NAMALWA (cell line): ENCODE data around the gene CP.
"Not testable (repeated sequence)": the region's sequence is repeated elsewhere in the genome, so short reads cannot be mapped to it uniquely, and the experiment has no call there.

Experiments
- DNase-seq: peaks from one replicate; pipeline ENCODE4 v3.0.0-alpha.2; 2015; ENCODE audit warnings: low spot score

Gene CP

DNA sequence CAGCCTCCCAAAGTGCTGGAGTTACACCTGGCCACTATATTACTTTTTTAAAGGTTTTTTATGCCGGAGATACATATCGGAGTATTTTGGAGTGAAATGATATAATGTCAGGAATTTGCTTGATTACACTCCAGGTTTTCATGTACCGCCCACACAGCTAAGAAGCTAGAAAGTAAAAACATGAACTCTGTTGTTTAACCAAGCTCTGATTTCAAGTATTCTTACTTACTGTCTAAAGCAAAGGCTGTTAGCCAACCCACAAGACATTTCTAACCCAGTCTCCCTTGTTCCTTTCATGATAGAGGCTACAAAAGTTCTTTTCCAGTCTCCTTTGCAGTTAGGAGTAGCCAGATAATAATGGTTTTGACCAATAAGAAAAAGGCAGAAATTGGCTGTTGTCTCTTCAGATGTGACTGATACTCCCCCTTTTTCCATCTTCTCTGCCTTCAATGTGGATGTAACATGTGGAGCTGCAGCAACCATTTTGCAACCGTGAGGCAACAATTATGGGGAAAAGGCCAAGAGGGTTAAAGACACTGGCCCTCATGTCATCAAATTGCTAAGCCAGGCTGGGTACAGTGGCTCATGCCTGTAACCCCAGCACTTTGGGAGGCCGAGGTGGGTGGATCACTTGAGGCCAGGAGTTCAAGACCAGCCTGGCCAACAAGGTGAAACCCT, 6.1 kb upstream of the CP start:
- DNase-seq = no peak

DNA sequence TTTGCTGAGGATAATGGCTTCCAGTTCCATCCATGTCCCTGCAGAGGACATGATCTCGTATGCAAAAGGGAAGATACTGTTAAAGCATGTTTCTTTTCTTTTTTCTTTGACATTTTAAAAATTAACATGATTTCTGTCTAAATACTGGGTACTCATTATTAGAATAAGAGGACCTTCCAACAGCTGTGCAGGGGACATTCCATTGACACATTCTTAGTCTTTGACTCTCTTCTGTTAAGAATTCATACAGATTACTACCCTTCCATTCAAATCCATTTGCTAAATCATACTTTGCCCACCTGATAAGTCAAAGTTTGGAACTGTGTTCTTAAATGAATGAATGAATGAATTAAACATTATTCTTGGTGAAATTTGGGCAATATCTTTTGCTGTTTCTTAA, 5.1 kb upstream of the CP start:
- no peak for DNase-seq

DNA sequence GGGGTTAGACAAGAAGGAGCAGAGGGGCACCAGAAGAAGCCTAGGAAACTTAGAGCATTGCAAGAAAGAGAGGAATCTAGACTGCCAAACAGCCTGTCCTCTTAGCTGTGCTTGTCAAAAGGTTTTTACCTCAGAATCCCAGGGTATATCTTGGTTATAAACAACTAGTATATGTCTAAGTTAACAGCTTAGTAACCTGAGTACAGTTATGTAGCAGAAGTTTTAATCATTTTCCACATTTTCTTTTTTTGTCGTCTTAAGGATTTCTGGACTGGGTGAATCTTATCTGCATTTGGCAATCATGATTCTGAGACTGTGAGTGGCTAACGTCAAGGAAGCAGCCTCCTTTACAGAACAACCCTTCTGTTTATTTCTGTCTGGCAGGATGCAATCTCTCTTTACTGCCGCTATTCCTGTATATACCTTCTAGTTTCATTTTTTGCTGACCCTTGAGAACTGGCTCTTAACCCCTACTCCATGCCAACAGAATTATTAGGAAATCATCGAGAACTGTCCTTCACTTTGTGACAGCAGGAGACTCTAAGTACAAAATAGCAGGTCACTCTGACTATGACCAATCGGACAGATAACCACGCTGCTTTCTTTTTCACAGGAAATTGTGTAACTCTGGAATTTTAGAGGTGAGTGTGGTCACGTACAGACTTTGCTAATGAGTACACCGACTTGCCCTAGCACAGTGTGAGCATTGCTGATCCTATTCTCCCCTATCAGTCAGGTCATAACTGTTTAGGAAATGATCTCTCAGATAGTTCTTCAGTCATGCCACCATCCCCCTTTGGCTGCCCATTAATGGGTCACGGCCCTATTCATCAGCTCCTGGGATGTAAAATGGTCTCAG, 3.3 kb upstream of the CP start:
- DNase-seq = peak; percentile 28

DNA sequence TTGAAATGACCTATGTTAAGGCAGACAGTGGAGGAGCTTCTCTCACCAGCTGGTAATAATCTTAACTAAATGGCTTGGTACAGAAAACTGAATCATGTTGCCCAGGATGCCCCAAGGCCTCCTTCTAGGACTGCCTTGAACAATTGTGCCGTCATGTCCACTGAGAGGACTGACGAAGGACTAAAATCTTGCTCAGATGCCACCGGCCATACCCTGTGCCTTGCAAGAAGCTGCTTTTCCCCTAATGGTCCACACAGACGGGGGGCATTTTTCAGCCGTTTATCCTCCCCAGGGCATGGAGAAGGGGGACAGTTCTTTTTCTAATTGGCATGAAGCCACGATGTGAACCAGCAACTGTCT, 1.8 kb upstream of the CP start:
- no peak for DNase-seq

DNA sequence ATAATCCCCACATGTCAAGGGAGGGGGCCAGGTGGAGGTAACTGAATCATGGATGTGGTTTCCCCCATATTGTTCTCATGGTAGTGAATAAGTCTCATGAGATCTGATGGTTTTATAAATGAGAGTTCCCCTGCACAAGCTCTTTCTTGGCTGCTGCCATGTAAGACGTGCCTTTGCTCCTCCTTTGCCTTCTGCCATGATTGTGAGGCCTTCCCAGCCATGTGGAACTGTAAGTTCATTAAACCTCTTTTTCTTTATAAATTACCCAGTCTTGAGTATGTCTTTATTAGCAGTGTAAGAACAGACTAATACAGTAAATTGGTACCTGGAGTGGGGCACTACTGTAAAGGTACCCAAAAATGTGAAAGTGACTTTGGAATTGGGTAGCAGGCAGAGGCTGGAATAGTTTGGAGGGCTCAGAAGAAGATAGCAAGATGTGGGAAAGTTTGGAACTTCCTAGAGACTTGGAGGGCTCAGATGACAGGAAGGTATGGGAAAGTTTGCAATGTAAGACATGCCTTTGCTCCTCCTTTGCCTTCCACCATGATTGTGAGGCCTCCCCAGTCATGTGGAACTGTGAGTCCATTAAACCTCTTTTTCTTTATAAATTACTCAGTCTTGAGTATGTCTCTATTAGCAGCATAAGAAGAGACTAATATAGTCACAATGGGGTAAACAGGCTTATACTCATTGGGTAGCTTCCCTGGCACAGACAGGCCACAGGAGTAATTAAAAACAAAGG, 2.1 kb downstream of the CP start:
- DNase-seq = not testable (repeated sequence)

DNA sequence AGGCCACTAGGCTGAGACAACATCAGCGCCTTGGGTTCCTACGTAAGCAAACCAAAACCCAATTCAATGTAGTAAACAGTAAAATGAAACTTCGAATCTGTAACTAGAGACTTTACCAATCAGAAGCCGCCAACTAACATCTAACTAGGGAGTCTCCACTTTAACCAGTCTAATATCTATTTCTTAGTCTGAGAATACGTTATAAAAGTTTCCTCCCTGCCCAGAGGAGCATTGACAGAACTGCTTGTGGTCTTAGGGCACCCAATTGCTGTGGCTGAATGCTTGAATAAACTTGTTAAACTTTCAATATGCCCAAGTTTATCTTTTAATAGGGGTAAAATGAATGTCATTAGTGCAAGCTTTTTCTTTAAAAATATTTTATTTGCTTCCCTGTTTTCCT, 4.3 kb downstream of the CP start:
- DNase-seq = no peak

DNA sequence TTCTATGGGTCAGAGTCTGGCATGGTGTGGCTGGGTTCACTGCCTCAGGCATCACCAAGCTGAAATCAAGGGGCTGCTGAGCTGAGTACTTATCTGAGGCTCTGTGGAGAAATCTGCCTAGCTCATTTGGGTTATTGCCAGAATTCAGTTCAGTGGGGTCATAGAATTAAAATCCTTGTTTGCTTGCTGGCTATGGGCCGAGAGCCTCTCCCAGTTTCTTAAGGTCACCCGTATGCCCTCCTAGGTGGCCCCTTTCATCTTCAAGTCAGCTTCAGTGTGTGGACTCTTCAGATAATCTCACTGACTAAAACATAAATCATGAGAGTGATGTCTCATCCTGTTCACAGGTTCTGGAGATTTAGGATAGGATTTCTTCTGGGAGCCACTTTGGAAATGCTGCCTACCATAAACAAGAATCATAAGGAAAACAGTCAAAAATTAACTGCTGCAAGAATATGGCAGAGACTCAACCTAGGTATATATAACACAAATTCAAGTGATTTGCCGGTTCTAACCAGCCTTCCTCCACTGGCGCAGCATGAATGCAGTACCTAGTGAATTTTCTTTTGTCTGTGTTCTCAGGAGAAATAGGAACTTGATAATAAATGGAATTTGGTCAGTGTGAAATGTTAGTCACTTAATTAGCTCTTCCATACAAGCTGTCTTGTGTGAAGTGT, 5.3 kb downstream of the CP start:
- DNase-seq = no peak

DNA sequence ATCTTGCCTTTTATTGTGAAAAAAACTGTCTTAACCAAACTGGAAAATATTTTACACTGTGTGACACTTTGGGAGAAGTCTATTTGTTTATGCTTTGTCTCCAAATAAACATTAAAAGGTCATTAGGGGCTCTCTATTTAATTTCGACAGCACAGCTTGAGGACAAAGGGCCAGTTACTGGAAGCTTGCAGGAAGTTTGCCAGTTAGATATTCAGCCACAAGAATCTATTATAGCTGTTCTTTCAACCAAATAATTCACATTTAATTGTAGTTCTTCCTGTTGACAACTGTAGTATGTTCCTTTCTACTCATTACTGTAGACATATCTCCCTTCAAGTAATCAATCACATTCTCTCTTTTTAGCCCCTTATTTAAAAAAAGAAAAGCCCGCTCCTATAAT, 6.1 kb downstream of the CP start:
- no peak for DNase-seq

DNA sequence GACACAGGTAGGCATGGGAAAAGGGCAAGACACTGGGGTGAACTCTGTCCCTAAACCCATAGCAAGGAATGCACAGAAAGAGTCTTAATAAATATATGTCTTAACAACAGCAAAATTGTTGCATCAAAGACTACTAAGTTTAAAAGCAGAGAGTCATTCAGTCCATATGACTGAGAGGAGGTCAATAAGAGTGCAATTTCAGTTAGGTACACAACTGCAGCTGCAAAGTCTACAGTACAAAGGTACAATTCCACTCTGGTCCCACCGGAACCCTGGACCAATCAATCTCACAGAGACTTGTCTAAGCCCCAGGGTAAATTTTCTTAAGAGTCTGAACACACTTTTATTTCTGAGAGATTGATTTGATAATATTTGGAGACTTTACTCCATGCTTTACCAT, 6.9 kb downstream of the CP start:
- DNase-seq = no peak

DNA sequence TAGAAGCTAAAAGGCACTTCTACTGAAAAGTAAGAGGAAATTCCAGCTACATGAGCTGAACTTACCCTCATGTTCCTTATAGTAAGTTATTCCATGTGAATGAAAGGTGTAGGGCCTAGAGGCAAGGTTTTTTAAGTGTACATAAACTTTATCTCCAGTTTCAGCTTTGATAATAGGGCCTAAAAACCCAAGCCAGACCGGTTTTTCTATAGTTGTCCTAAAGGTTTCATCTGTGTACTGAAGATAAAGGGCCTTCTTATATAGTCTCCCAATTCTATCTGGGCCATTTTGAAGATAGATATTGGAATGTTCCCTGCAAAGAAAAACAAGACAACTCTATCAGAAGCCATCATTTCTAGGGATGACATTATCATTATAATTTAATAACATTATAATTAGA, 9.2 kb downstream of the CP start:
- DNase-seq = no peak

DNA sequence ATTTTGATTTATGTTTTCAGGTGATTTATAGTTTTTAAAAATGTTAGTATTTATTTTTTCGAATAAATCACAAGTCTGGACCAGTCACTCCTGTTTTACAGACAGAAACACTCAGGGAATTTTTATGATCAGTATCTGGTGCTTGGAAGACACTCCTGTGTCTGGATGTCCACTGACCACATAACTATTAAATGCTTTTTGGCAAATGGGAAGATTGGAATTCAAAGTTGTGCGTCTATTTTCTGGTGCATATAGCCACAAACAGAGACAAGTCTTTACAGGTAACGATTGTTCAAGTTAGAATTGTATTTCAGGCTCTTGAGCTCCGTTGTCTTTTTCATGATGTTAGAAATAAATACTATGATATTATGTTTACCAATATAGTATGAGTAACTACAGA, 12.2 kb downstream of the CP start:
- no peak for DNase-seq

DNA sequence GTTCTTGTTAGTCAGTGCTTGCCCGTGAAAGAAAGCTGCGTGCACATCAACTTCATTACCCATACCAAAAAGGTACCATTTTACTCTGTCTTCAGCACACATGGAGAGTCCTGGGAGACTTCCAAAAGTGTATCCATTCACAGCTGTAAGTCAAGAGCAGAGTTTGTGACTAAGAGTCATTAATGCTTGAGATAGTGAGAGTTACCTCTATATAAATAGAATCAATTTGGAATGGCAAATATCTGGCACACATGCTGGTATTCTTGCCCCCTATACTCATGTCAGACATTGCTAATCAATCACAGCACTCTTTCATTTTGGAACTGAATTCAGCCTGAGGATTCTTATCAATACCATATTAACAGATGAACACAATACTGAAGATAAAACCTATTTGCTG, 14.2 kb downstream of the CP start:
- DNase-seq = no peak

DNA sequence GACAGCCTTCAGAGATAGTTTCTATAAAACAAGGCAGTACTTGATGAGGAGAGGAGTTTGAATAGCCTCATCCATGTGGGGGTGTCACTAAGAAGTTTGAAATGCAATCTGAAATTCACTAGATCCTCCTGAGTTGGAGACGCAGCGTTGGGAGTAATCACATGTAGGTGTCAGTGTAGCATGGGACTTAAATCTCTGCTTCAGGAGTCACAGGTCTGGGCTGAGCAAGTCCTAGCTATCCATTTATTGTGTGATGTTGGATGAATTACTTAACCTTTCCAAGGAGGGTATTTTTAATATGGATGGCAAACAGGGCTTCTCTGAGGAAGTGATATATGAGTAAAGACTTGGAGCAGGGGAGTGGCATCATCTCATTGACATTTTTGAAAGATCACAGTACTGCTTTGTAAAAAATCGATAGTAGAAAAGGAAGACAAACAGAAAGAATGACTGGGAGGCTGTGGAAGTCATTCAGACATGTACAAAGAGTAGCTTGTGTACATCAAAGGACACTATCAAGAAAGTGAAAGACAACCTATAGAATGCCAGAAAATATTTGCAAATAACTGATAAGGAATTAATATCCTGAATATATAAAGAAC, 17.1 kb downstream of the CP start:
- DNase-seq = no peak

DNA sequence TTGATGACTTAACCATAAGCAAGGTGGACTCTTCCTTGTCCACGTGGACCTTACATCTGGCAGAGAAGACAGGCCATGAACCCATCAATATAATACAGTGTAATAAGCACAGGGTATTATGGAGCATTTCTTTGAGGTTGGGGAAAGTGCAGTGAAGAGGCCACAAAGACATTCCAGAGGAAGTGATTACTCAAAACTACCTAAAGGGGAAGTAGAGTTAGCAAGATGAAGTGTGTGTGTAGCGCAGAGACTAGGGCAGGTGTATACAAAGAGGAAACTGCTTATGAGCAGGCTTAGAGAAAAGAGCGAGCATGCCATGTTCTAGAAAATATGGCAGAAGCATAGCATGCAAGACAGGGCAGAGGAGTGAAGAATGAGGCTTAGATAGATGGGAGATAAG, 17.9 kb downstream of the CP start:
- peak; percentile 26 for DNase-seq

DNA sequence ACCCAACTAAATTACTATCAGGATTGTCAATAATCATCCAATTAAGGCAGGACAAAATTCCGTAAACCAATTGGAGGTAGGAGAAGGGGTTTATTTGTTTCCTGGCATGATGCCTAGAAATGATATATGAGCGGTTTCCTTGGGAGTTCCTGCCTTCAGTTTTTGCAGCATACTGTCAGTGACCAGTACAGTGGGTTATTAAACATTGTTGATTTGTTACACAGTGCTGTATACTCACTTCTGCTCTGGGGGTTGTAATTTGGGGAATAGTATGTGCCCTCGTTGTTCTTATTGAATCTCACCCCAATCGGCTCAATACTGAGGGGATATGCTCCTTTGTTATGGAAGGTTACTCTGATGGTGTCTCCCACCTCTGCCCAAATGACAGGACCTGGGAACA, 22.2 kb downstream of the CP start:
- no peak for DNase-seq

DNA sequence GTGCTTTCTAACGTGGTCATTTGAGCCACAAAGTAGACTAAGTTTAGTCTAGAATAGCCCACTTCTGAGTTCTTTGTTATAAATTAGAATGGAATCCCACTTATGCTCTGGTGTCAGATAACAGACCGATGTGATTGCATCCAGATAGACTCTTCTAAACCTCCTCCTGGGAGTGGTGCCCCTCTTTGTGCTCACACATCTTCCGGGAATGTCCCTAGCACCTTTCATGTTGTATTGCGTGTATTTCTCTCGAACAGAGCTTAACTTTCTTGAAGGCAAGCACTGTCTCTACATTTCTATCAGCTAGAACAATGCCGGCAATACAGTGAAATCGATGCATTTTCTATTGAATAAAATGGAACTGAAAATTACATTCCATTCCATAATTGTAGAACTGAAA, 23.0 kb downstream of the CP start:
- DNase-seq = no peak

DNA sequence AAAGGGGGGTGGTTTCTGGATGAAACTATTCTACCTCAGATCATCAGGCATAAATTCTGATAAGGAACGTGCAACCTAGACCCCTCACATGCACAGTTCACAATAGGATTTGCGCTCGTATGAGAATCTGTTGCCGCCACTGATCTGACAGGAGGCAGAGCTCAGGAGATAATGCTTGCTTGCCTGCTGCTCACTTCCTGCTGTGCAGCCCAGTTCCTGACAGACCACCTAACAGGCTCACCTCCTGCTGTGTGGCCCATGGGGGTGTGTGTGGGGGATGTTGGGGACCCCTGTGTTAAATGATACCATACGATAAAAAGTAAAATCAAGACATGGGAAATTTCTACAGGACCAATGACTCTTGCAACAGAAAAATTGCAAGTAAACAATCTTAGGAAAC, 24.0 kb downstream of the CP start:
- peak; percentile 13 for DNase-seq

DNA sequence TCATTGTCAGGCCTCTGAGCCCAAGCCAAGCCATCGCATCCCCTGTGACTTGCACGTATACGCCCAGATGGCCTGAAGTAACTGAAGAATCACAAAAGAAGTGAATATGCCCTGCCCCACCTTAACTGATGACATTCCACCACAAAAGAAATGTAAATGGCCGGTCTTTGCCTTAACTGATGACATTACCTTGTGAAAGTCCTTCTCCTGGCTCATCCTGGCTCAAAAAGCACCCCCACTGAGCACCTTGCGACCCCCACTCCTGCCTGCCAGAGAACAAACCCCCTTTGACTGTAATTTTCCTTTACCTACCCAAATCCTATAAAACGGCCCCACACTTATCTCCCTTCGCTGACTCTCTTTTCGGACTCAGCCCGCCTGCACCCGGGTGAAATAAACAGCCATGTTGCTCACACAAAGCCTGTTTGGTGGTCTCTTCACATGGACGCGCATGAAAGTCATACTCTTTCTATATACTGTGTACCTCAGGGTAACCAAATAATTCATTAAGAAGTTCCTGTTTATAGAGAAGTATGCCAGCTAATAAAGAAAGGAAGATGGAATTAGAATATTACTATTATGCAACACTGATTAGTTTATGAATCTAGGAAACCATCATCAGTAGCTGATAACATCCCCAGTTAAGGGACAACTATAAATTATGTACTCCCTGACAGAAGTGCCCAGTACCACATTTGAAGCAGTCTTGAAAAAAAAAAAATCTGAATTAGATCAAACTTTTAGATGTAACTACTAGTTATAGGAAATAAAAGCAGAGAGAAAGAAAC, 24.6 kb downstream of the CP start:
- not testable (repeated sequence) for DNase-seq

DNA sequence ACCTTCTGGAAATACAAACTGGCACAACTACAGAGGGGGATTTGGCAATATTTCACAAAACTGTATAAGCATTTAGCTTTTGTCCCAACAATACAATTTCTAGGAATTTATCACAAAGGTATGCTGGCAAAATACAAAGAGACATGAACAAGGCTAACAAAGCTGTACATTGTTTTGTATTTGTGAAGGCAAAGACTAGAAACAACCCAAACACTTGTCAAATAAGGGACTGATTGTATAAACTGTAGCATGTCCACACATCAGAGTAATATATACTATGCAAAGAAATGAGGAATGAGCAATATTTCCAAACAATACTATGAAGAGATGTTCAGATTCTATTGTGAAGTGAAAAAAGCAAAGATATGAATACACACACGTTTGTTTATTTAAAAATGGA, 26.4 kb downstream of the CP start:
- DNase-seq = no peak

DNA sequence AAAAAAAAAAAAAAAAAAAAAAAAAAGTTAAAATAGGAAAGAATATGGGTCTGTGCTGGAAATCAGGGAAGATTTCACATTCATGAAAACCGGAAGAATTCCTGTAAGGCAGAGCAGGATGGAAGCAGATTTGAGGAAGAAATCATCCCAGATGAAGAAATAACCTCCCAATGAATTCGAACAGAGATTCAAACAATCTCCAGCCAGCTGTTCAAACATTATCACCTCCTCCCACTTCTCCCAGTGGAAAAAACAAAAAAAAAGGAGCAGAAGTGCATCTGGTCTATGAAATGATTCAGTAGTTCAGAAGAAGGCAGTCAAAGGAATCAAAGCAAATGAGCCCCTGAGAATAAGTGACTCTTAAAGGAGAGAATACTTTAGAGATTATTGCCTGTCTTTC, 33.1 kb downstream of the CP start:
- DNase-seq = no peak

DNA sequence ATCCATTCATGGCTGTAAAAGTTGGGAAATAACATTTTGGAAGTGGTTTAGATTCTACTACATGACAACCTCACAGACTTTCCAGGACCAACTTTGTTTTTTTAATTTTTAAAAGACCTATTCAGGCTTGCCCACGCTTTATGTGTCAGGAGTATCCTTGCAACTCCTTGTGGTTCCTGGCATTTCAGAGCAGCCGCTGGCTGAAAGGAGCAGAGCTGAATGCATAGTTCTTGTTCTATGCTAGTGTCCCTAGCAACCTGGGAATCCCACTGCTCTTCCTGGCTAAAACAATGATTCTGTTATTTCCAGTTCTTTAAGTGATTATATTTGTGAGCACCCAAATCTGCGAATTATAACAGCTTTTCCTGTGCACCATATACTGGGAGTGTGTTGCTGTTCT, 34.9 kb downstream of the CP start:
- DNase-seq = no peak
